Esophagus (tissue), 2 donors: ENCODE data around the gene KCNH6. TPM values are rescaled to one million over a fixed set of nuclear protein-coding genes. Genes with fewer than 3 reads are reported as not detected.

Source experiments
- H3K27ac ChIP-seq, 2 donors: one replicate each; pipeline ENCODE4 v1.5.1; 2013; ENCODE audit warnings: low read depth in 2 of 2, mild to moderate bottlenecking in 2 of 2, inconsistent platforms in 1 of 2, low read length in 1 of 2, moderate library complexity in 1 of 2
- H3K27me3 ChIP-seq, 2 donors: one replicate each; pipeline ENCODE4 v1.6.1; 2013; ENCODE audit warnings: low read length in 2 of 2, control low read depth in 1 of 2, mild to moderate bottlenecking in 1 of 2; ENCODE audit not compliant: insufficient read depth in 2 of 2, control insufficient read depth in 1 of 2
- H3K36me3 ChIP-seq, 2 donors: one replicate each; pipeline ENCODE4 v1.6.1; 2013; ENCODE audit warnings: low read length in 1 of 2; ENCODE audit not compliant: control insufficient read depth in 2 of 2, insufficient read depth in 2 of 2
- H3K4me1 ChIP-seq, 2 donors: one replicate each; pipeline ENCODE4 v1.6.1; 2013; ENCODE audit warnings: low read length in 1 of 2; ENCODE audit not compliant: control insufficient read depth in 2 of 2, insufficient read depth in 2 of 2
- H3K4me3 ChIP-seq, 2 donors: one replicate each; pipeline ENCODE4 v1.5.1; 2013; ENCODE audit warnings: low read length in 2 of 2, mild to moderate bottlenecking in 2 of 2, low read depth in 1 of 2, moderate library complexity in 1 of 2
- H3K9me3 ChIP-seq, 2 donors: one replicate each; pipeline ENCODE4 v1.6.1; 2013; ENCODE audit warnings: mild to moderate bottlenecking in 2 of 2, low read depth in 1 of 2, low read length in 1 of 2, moderate library complexity in 1 of 2; ENCODE audit not compliant: control insufficient read depth in 2 of 2, insufficient read depth in 1 of 2
- WGBS, 2 donors: extraction: QIAGEN DNeasy Blood & Tissue Kit; methylation state at CpG; one replicate each; pipeline ENCODE4 v1.1.7; 2013; 5-methylcytosine and 5-hydroxymethylcytosine counted together
- polyA plus RNA-seq, 2 donors: library from polyadenylated mRNA; stranded (reverse); fragments of 200-250 nt; gene quantifications; one replicate each; pipeline ENCODE4 v1.2.3, GENCODE V29; 2013
- donor health status: healthy with polysubstance abuse.
- donor health status: Bipolar disorder and iron deficiency.

The KCNH6 gene
- polyA plus RNA-seq, 2 donors, result 0.04 TPM; not detected in 1

GRCh38 chr17:63494300-63494928 is 28.7 kb upstream of the KCNH6 start:
- H3K4me3 ChIP-seq, result no peak overlapping the region
- H3K36me3 ChIP-seq, result no peaks in the 10 kb centered on the region
- WGBS, 2 donors, result 90 to 92% methylated on average over 12 of the region's 12 CpGs
- no peaks in the 10 kb centered on the region for H3K9me3 ChIP-seq
- no peak overlapping the region for H3K27ac ChIP-seq
- H3K4me1 ChIP-seq, result no peaks in the 10 kb centered on the region
- no peaks in the 10 kb centered on the region for H3K27me3 ChIP-seq

- 66 to 80% methylated on average over 6 of the region's 6 CpGs for WGBS, 2 donors
- Histone ChIP-seq H3K4me3 (no peak overlapping the region), H3K9me3 (no peaks in the 10 kb centered on the region), H3K36me3 (no peaks in the 10 kb centered on the region), H3K27me3 (no peaks in the 10 kb centered on the region), H3K27ac (no peak overlapping the region), H3K4me1 (no peaks in the 10 kb centered on the region)
Observed at GRCh38 chr17:63495491-63495890, 27.7 kb upstream of the KCNH6 start.

GRCh38 chr17:63496177-63496576 is 27.0 kb upstream of the KCNH6 start:
- WGBS, 2 donors, result 82 to 88% methylated on average over 12 of the region's 12 CpGs
- no peaks in the 10 kb centered on the region for H3K27me3 ChIP-seq
- H3K4me1 ChIP-seq, result no peaks in the 10 kb centered on the region
- no peak overlapping the region for H3K27ac ChIP-seq
- no peaks in the 10 kb centered on the region for H3K36me3 ChIP-seq
- no peaks in the 10 kb centered on the region for H3K9me3 ChIP-seq
- no peak overlapping the region for H3K4me3 ChIP-seq

- WGBS, 2 donors, result 91 to 95% methylated on average over 26 to 36 of the region's 36 CpGs
Observed at GRCh38 chr17:63496663-63497400, 26.3 kb upstream of the KCNH6 start.

GRCh38 chr17:63497708-63498483 is 25.3 kb upstream of the KCNH6 start:
- no peak overlapping the region for H3K4me3 ChIP-seq
- H3K27me3 ChIP-seq, result peaks cover 0 to 3% of the 10 kb centered on the region in 2 donors
- no peaks in the 10 kb centered on the region for H3K36me3 ChIP-seq
- WGBS, 2 donors, result 57 to 66% methylated on average over 14 to 16 of the region's 16 CpGs
- no peaks in the 10 kb centered on the region for H3K9me3 ChIP-seq
- H3K4me1 ChIP-seq, result no peaks in the 10 kb centered on the region
- no peak overlapping the region for H3K27ac ChIP-seq

More at GRCh38 chr17:63496663-63497400, 26.3 kb upstream of the KCNH6 start:
- Histone ChIP-seq H3K27ac (no peak overlapping the region), H3K36me3 (no peaks in the 10 kb centered on the region), H3K9me3 (no peaks in the 10 kb centered on the region), H3K4me1 (no peaks in the 10 kb centered on the region), H3K4me3 (no peak overlapping the region), H3K27me3 (no peaks in the 10 kb centered on the region)

GRCh38 chr17:63498626-63499195 is 24.4 kb upstream of the KCNH6 start:
- Histone ChIP-seq H3K36me3 (no peaks in the 10 kb centered on the region), H3K4me1 (no peaks in the 10 kb centered on the region), H3K9me3 (no peaks in the 10 kb centered on the region), H3K4me3 (no peak overlapping the region), H3K27ac (no peak overlapping the region), H3K27me3 (peaks cover 0 to 3% of the 10 kb centered on the region in 2 donors)
- whole genome bisulfite sequencing, 2 donors, result 75 to 83% methylated on average over 9 of the region's 9 CpGs

GRCh38 chr17:63500543-63501390 is 22.4 kb upstream of the KCNH6 start:
- Histone ChIP-seq H3K4me1 (no peaks in the 10 kb centered on the region), H3K27ac (no peak overlapping the region), H3K9me3 (no peaks in the 10 kb centered on the region), H3K36me3 (no peaks in the 10 kb centered on the region), H3K27me3 (peaks cover 0 to 3% of the 10 kb centered on the region in 2 donors), H3K4me3 (no peak overlapping the region)
- WGBS, 2 donors, result 67 to 71% methylated on average over 14 of the region's 14 CpGs

GRCh38 chr17:63503341-63503705 is 19.8 kb upstream of the KCNH6 start:
- no peaks in the 10 kb centered on the region for H3K36me3 ChIP-seq
- H3K9me3 ChIP-seq, result no peaks in the 10 kb centered on the region
- H3K4me1 ChIP-seq, result no peaks in the 10 kb centered on the region
- no peak overlapping the region for H3K4me3 ChIP-seq
- WGBS, 2 donors, result 49 to 52% methylated on average over 8 of the region's 8 CpGs
- peaks cover 0 to 3% of the 10 kb centered on the region in 2 donors for H3K27me3 ChIP-seq
- no peak overlapping the region for H3K27ac ChIP-seq

GRCh38 chr17:63504261-63504660 is 18.9 kb upstream of the KCNH6 start:
- no peaks in the 10 kb centered on the region for H3K36me3 ChIP-seq
- no peaks in the 10 kb centered on the region for H3K4me1 ChIP-seq
- peaks cover 0 to 3% of the 10 kb centered on the region in 2 donors for H3K27me3 ChIP-seq
- no peak overlapping the region for H3K4me3 ChIP-seq
- H3K9me3 ChIP-seq, result no peaks in the 10 kb centered on the region
- no peak overlapping the region for H3K27ac ChIP-seq
